GM12891 (cell line): ENCODE data around the gene PLSCR4.

Experiments used
- POLR2A ChIP-seq: IDR thresholded peaks from 2 replicates; pipeline ENCODE4 v1.6.1; 2011; ENCODE audit warnings: low read depth, low read length, control low read depth
- POLR2AphosphoS5 ChIP-seq: IDR thresholded peaks from 2 replicates; pipeline ENCODE4 v1.6.1; 2011; ENCODE audit warnings: low read depth, low read length, control low read depth

DNA sequence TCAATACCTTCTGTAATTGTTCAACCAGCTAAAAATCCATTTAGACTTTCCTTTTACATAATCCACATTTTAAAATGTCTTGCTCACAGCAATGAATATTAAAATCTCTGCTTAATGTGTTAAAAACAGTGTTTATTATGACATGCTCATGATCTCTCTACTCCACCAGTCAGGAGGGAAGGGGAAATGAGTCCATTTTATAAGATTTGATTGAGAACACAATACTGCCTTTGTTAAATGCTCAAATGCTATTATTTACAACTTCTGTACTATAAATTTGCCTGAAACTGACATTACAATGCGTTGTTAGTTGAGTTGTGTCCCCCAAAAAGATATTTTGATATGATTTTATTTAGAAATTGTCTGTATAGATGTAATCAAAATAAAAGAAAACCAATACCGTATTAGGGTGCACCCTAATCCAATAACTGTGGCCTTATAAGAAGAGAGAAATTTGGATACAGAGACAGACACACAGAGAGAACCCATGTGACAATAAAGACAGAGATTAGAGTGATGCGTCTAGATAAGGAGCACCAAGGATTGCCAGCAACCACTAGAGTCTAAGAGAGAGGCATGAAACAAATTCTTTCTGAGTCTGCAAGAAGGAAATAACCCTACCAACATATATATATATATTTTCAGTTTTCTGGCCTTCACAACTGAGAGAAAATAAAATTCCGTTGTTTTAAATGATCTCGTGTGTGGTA is 9.1 kb upstream of the PLSCR4 start:
- TF ChIP-seq POLR2AphosphoS5 = no peak
- TF ChIP-seq POLR2A = no peak
